ENCODE measurements around the gene CACNA1C.

CACNA1C gene

DNA sequence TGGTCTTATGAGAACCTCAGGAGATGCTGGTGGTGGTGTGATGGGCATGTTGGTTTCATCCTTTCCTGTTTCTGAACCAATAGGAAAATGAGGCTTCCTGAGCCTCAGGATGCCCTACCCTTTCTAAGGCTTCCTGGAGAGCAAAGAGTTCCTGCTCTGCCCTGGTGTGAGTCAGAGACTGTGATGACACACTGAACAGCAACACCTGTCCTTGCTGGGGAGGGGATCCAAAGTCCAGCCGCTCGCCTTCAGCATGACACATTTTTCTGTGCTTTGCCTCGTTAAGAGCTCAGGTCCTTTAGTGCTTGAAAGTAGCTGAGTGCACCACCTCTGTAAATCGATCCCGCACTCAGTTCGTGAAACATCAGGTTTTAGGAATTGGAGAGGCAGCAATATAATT is 116.0 kb downstream of the CACNA1C start:
- Histone ChIP-seq H3K36me3 (ENCODE audit: control insufficient read depth, insufficient read depth, low read length, severe bottlenecking) (no peaks in the 10 kb centered on the region), H3K9me3 (ENCODE audit: control insufficient read depth, low read length) (peaks cover 10% of the 10 kb centered on the region)
- DNase-seq (ENCODE audit: low read depth), result no peak

DNA sequence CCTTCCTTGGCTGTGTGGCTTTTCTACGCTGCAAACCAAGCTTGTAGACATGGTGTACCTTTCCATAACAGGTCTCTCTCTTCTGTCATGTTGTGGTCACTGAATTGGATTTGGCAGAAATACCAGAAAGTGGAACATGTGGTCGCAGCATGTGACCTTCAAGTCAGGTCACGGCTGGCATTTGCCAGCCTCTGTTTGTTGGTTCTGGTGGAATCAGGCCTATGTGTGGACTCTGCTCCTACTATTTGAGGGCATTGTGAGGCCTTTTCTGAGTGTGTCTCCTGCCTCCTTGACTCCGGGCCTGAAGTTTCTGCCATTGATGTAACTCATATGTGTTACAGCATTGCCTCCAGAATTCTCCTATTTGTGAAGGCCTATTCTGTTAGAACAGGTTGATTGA is 116.7 kb downstream of the CACNA1C start:
- peaks cover 38% of the 10 kb centered on the region for H3K4me1 ChIP-seq (ENCODE audit: control insufficient read depth, insufficient read depth, low read length)
- no peaks in the 10 kb centered on the region for H3K27me3 ChIP-seq (replicated peaks; ENCODE audit: control insufficient read depth, insufficient read depth, low read length)
- H3K36me3 ChIP-seq (ENCODE audit: control insufficient read depth, insufficient read depth, low read length, severe bottlenecking), result no peaks in the 10 kb centered on the region
- DNase-seq (ENCODE audit: low read depth), result no peak
- peak overlapping the region; percentile 0 for H3K9ac ChIP-seq (ENCODE audit: low read length)
- H3K4me3 ChIP-seq (ENCODE audit: low read length), result no peak overlapping the region
- peaks cover 10% of the 10 kb centered on the region for H3K9me3 ChIP-seq (ENCODE audit: control insufficient read depth, low read length)

More for the DNA sequence above, 116.0 kb downstream of the CACNA1C start:
- no peaks in the 10 kb centered on the region for H3K27me3 ChIP-seq (replicated peaks; ENCODE audit: control insufficient read depth, insufficient read depth, low read length)
- no peak overlapping the region for H3K4me3 ChIP-seq (ENCODE audit: low read length)
- H3K4me1 ChIP-seq (ENCODE audit: control insufficient read depth, insufficient read depth, low read length), result peaks cover 45% of the 10 kb centered on the region
- H3K9ac ChIP-seq (ENCODE audit: low read length), result no peak overlapping the region

DNA sequence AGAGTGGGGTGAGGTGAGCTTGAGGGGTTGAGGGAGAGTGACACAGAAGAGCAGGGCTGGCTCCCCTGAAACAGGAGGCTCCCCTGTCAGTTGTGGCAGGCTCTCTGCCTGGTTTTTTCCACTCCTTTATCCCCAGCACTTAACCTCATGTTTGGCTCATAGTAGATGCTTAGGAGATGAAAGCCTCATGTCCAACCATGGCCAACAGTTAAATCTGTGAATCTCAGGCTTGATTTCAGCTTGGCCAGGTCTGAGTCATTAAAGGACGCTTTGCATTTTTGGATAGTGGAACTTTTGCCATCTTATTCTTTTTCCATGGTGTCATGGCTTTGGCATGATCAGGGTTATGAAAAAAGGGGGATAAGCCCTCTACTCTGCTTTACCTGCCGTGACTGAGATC is 117.2 kb downstream of the CACNA1C start:
- Histone ChIP-seq H3K27me3 (replicated peaks; ENCODE audit: control insufficient read depth, insufficient read depth, low read length) (no peaks in the 10 kb centered on the region), H3K9me3 (ENCODE audit: control insufficient read depth, low read length) (peaks cover 10% of the 10 kb centered on the region), H3K9ac (ENCODE audit: low read length) (peak overlapping the region; percentile 0), H3K4me1 (ENCODE audit: control insufficient read depth, insufficient read depth, low read length) (peaks cover 33% of the 10 kb centered on the region), H3K4me3 (ENCODE audit: low read length) (no peak overlapping the region), H3K36me3 (ENCODE audit: control insufficient read depth, insufficient read depth, low read length, severe bottlenecking) (no peaks in the 10 kb centered on the region)
- DNase-seq (ENCODE audit: low read depth), result peak; percentile 42

DNA sequence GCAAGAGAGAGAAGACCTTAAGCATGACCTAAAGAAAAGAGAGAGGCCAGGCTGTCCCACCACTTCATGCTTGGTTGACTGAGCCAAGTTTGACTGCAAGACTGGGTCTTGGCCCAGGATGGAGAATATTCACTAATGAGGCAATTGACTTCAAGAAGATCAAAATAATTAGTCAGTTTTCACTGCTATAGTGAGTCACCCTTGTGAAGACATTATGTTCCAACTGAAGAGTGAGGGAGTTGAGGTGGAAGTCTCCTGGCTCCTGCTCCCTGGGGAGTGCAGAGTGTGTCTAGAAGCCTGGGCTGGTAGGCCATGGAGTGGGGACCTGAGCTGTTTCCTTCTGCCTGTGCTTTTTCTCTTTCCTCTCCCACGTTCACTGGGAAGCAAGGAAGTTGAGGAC is 117.6 kb downstream of the CACNA1C start:
- Histone ChIP-seq H3K36me3 (ENCODE audit: control insufficient read depth, insufficient read depth, low read length, severe bottlenecking) (no peaks in the 10 kb centered on the region), H3K4me1 (ENCODE audit: control insufficient read depth, insufficient read depth, low read length) (peaks cover 29% of the 10 kb centered on the region), H3K9me3 (ENCODE audit: control insufficient read depth, low read length) (peaks cover 10% of the 10 kb centered on the region), H3K27me3 (replicated peaks; ENCODE audit: control insufficient read depth, insufficient read depth, low read length) (no peaks in the 10 kb centered on the region), H3K9ac (ENCODE audit: low read length) (peak overlapping the region; percentile 6), H3K4me3 (ENCODE audit: low read length) (no peak overlapping the region)
- DNase-seq (ENCODE audit: low read depth), result peak; percentile 27

DNA sequence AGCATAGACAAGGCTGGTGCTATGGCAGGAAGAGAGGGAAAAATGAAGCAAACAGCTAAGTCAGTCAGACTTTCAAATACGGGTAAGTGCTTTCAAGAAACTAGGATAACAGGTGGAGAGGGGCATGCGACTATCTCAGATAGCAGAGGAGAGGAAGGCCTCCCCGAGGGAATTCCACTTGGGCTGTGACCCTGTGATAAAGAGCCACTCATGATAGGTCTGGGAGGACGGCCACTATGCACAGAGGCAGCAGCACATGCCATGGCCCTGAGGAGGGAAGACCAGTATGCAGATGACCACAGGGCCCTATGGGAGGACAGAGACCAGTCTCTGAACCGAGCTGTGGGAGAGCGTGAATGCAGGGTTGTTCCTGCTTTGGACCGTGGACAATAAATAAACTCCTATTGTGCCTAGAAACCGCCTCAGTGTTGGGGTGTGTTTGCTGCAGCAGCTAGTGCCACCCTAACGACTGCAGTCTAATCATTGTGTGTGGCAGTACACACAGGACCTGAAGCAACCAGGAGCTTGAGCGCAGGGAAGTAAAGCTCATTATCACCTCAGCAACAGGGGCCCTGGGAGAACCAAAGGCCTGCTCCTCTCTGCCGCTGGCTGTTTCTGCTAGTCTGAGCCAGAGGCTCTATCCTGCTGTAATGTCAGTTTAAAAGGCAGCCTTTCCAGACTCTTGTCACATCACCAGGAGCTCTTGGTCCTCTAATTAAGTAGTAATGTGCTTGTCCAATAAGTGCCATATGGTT is 119.1 kb downstream of the CACNA1C start:
- no peak for DNase-seq (ENCODE audit: low read depth)
- peaks cover 9% of the 10 kb centered on the region for H3K9me3 ChIP-seq (ENCODE audit: control insufficient read depth, low read length)
- H3K36me3 ChIP-seq (ENCODE audit: control insufficient read depth, insufficient read depth, low read length, severe bottlenecking), result no peaks in the 10 kb centered on the region
- no peak overlapping the region for H3K9ac ChIP-seq (ENCODE audit: low read length)
- no peaks in the 10 kb centered on the region for H3K27me3 ChIP-seq (replicated peaks; ENCODE audit: control insufficient read depth, insufficient read depth, low read length)
- H3K4me1 ChIP-seq (ENCODE audit: control insufficient read depth, insufficient read depth, low read length), result peaks cover 22% of the 10 kb centered on the region
- no peak overlapping the region for H3K4me3 ChIP-seq (ENCODE audit: low read length)

DNA sequence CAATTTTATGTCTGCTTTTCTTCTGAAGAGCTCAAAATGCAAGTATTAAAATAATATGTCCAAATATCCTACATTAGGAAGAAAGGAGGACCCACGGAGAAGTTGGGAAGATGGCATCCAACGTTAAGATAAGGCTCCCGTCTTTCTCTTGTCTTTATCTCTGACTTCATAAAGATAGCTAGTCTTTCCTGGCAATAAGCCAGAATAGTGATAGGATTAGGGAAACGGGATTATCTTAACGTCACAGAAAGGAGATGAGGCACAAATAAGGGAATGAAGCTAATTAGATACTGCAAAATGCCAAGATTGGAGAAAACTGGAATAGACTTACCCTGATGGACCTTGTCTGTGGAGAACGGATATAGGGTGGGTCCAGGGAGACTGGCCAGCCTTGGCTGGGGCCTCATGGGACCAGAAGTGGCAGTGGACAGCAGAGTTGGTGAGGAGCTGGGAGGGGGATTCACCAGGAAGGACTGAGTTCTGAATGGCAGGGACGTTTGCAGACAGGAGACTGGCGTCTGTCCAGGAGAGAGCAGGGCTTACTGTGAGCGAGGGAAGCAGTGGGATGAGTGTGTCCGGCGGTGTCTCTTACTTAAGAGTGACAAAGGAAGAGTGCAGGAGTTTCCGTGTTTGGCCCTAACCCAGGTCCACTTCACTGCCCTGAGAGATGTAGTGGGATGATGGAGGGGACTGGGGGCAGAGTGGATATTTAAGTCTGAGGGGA is 119.9 kb downstream of the CACNA1C start:
- no peaks in the 10 kb centered on the region for H3K27me3 ChIP-seq (replicated peaks; ENCODE audit: control insufficient read depth, insufficient read depth, low read length)
- H3K9me3 ChIP-seq (ENCODE audit: control insufficient read depth, low read length), result peaks cover under 1% of the 10 kb centered on the region
- DNase-seq (ENCODE audit: low read depth), result no peak
- peaks cover 22% of the 10 kb centered on the region for H3K4me1 ChIP-seq (ENCODE audit: control insufficient read depth, insufficient read depth, low read length)
- no peak overlapping the region for H3K9ac ChIP-seq (ENCODE audit: low read length)
- no peaks in the 10 kb centered on the region for H3K36me3 ChIP-seq (ENCODE audit: control insufficient read depth, insufficient read depth, low read length, severe bottlenecking)
- no peak overlapping the region for H3K4me3 ChIP-seq (ENCODE audit: low read length)

DNA sequence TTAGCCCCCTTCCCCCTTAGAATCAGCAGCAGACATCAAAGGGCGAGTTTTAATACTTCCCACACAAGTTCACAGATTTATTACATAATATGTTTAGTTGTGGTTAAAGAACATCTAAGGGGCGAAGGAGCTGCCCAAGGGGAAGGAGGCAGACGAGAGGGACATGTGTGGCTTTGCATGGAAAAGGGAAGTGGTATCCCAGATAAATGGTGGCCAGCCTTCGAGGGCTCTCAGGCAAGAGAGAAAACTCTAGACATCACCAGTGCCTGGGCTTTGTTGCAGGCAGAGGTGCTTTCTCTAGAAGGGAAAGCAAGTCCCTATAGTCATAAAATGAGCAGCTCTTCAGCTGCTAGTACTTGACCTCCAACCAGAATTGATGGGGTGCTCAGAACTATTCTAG is 121.2 kb downstream of the CACNA1C start:
- no peak overlapping the region for H3K9ac ChIP-seq (ENCODE audit: low read length)
- DNase-seq (ENCODE audit: low read depth), result no peak
- H3K36me3 ChIP-seq (ENCODE audit: control insufficient read depth, insufficient read depth, low read length, severe bottlenecking), result no peaks in the 10 kb centered on the region
- H3K4me3 ChIP-seq (ENCODE audit: low read length), result no peak overlapping the region
- H3K9me3 ChIP-seq (ENCODE audit: control insufficient read depth, low read length), result no peaks in the 10 kb centered on the region
- H3K4me1 ChIP-seq (ENCODE audit: control insufficient read depth, insufficient read depth, low read length), result peaks cover 32% of the 10 kb centered on the region
- no peaks in the 10 kb centered on the region for H3K27me3 ChIP-seq (replicated peaks; ENCODE audit: control insufficient read depth, insufficient read depth, low read length)

DNA sequence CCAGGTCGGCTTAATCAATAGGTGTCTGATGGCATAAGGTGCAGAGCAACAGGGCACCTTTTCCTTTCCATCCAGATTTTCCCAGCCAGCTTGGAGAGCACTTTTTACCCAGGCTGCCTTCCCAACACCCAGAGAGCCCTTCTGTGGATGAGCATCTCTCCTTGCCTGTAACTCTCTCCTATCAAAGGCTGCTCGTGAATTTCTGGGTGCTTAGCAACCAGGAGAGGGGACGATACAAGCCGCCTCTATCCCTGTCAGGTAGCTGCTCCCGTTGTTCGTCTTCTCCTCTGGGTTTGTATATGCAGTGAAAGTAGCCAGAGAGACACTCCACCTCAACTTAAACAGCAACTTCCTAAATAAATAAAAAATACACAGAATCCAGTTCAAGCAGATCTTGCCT is 124.2 kb downstream of the CACNA1C start:
- H3K27me3 ChIP-seq (replicated peaks; ENCODE audit: control insufficient read depth, insufficient read depth, low read length), result no peaks in the 10 kb centered on the region
- H3K4me3 ChIP-seq (ENCODE audit: low read length), result no peak overlapping the region
- H3K9me3 ChIP-seq (ENCODE audit: control insufficient read depth, low read length), result no peaks in the 10 kb centered on the region
- no peak for DNase-seq (ENCODE audit: low read depth)
- H3K4me1 ChIP-seq (ENCODE audit: control insufficient read depth, insufficient read depth, low read length), result peaks cover 37% of the 10 kb centered on the region
- no peaks in the 10 kb centered on the region for H3K36me3 ChIP-seq (ENCODE audit: control insufficient read depth, insufficient read depth, low read length, severe bottlenecking)
- H3K9ac ChIP-seq (ENCODE audit: low read length), result no peak overlapping the region

DNA sequence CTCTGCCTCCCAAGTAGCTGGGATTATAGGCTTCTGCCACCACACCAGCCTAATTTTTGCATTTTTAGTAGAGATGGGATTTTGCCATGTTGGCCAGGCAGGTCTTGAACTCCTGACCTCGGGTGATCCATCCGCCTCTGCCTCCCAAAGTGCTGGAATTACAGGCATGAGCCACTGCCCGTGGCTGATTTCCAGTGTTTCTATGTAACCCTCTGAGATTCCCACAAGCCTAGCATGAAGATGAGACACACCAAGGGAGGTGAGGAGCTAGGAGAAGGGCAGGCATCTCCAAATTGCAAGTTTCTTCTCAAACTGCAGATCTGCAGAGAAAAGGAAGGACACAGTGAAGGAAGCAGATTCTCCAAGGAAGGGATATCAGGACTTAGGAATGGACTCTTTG is 125.0 kb downstream of the CACNA1C start:
- DNase-seq (ENCODE audit: low read depth), result no peak
- Histone ChIP-seq H3K36me3 (ENCODE audit: control insufficient read depth, insufficient read depth, low read length, severe bottlenecking) (no peaks in the 10 kb centered on the region), H3K4me3 (ENCODE audit: low read length) (no peak overlapping the region), H3K9ac (ENCODE audit: low read length) (no peak overlapping the region), H3K4me1 (ENCODE audit: control insufficient read depth, insufficient read depth, low read length) (peaks cover 37% of the 10 kb centered on the region), H3K9me3 (ENCODE audit: control insufficient read depth, low read length) (no peaks in the 10 kb centered on the region), H3K27me3 (replicated peaks; ENCODE audit: control insufficient read depth, insufficient read depth, low read length) (no peaks in the 10 kb centered on the region)

DNA sequence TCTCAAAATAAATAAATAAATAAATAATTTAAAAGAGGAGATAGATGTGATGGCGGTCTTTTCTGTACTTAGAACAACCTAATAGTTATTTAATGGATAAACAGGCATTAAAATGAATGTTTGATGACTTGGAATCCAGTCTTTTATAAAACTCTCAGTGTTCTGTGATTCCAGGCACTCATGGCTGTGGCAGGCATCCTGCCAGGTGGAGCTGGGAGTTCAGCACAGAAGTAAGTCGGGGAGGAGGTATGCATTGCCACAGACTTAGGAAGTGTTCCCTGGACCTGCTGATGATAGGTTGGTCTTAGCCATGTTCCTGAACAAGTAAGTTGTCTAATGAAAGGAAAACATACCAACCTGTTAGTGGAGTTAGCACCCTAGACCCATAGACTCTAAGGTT is 126.3 kb downstream of the CACNA1C start:
- no peaks in the 10 kb centered on the region for H3K27me3 ChIP-seq (replicated peaks; ENCODE audit: control insufficient read depth, insufficient read depth, low read length)
- no peaks in the 10 kb centered on the region for H3K36me3 ChIP-seq (ENCODE audit: control insufficient read depth, insufficient read depth, low read length, severe bottlenecking)
- peaks cover 46% of the 10 kb centered on the region for H3K4me1 ChIP-seq (ENCODE audit: control insufficient read depth, insufficient read depth, low read length)

DNA sequence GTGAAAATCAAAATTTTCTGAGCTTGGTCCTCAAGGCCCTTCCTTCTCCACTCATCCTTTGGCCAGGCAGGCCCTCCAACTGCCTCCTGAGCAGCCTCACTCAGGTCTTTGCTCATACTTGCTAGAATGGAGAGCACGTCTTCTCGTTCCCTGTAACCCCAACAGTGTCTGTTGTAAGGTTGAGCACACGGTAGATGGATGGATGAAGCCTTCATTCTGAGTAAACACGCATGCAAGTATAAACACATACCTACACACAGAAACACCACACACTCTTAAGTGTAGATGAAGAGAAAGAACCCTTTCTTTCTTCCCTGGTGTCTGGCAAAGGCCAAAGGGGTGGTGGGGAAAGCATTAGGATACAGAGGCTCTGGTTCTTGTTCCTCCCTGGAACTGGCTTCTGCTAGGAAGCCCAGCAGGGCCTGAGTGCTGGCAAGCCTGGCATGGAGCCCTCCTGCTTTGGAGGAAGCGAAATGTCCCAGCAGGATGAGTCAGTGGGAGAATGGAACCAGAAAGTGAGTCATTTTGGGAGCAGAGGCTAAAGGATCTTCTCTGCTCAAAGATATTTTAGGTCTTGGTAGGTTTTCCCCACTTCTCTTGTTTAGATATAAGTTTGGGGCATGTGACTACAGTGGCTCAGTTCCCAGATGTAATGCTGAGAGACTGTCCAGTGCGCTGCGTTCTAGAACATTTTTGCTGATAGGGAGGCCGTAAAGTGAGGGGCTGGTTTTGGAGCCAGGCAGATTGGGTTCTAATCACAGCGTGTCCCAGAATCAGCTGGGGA is 127.4 kb downstream of the CACNA1C start:
- Histone ChIP-seq H3K4me3 (ENCODE audit: low read length) (no peak overlapping the region), H3K9ac (ENCODE audit: low read length) (peak overlapping the region; percentile 73), H3K27me3 (replicated peaks; ENCODE audit: control insufficient read depth, insufficient read depth, low read length) (no peaks in the 10 kb centered on the region), H3K9me3 (ENCODE audit: control insufficient read depth, low read length) (no peaks in the 10 kb centered on the region), H3K36me3 (ENCODE audit: control insufficient read depth, insufficient read depth, low read length, severe bottlenecking) (no peaks in the 10 kb centered on the region), H3K4me1 (ENCODE audit: control insufficient read depth, insufficient read depth, low read length) (peaks cover 57% of the 10 kb centered on the region)
- DNase-seq (ENCODE audit: low read depth), result peak; percentile 93

More for the DNA sequence above, 126.3 kb downstream of the CACNA1C start:
- H3K9ac ChIP-seq (ENCODE audit: low read length), result no peak overlapping the region
- no peak overlapping the region for H3K4me3 ChIP-seq (ENCODE audit: low read length)
- no peaks in the 10 kb centered on the region for H3K9me3 ChIP-seq (ENCODE audit: control insufficient read depth, low read length)
- no peak for DNase-seq (ENCODE audit: low read depth)
